PFSK-1 (cell line): Measurements from ENCODE around the gene MSI1.

Experiments
- FOXP2 ChIP-seq: optimal IDR thresholded peaks from 2 replicates; pipeline ENCODE3; 2011; ENCODE audit warnings: borderline replicate concordance, control low read depth, inconsistent platforms; ENCODE audit not compliant: insufficient read depth; ENCODE audit errors: extremely low read length, extremely low read depth
- POLR2AphosphoS5 ChIP-seq: IDR thresholded peaks from 2 replicates; pipeline ENCODE4 v1.6.1; 2012; ENCODE audit warnings: low read depth, mild to moderate bottlenecking, control low read depth, low read length, moderate library complexity
- SIN3A ChIP-seq: IDR thresholded peaks from 2 replicates; pipeline ENCODE4 v1.6.1; 2012; ENCODE audit warnings: mild to moderate bottlenecking, low read length, moderate library complexity, borderline replicate concordance; ENCODE audit not compliant: insufficient read depth
- TAF1 ChIP-seq: IDR thresholded peaks from 2 replicates; pipeline ENCODE4 v1.6.1; 2012; ENCODE audit warnings: low read length, control low read depth, borderline replicate concordance; ENCODE audit not compliant: insufficient read depth
- TF ChIP-seq, protein P1 (sequence below), 2 experiments: IDR thresholded peaks; 2 replicates each; pipeline versions ENCODE4 v1.6.1 to v1.8.0; 2011 to 2012; ENCODE audit warnings: low read depth in 2 of 2, low read length in 2 of 2, control low read depth in 1 of 2, inconsistent platforms in 1 of 2, mild to moderate bottlenecking in 1 of 2, moderate library complexity in 1 of 2; ENCODE audit not compliant: insufficient read depth in 1 of 2

Gene MSI1

GRCh38 chr12:120327593-120327992 lies 41.4 kb downstream of the MSI1 start, which contains the start of gene PLA2G1B:
Gene PLA2G1B, minus strand, starts transcription at chr12:120327779. Its CDS starts 26 bp downstream, at chr12:120327753.
- TF ChIP-seq SIN3A (no peak), POLR2AphosphoS5 (no peak), FOXP2 (no peak), TAF1 (no peak)
- TF ChIP-seq, protein P1, sequence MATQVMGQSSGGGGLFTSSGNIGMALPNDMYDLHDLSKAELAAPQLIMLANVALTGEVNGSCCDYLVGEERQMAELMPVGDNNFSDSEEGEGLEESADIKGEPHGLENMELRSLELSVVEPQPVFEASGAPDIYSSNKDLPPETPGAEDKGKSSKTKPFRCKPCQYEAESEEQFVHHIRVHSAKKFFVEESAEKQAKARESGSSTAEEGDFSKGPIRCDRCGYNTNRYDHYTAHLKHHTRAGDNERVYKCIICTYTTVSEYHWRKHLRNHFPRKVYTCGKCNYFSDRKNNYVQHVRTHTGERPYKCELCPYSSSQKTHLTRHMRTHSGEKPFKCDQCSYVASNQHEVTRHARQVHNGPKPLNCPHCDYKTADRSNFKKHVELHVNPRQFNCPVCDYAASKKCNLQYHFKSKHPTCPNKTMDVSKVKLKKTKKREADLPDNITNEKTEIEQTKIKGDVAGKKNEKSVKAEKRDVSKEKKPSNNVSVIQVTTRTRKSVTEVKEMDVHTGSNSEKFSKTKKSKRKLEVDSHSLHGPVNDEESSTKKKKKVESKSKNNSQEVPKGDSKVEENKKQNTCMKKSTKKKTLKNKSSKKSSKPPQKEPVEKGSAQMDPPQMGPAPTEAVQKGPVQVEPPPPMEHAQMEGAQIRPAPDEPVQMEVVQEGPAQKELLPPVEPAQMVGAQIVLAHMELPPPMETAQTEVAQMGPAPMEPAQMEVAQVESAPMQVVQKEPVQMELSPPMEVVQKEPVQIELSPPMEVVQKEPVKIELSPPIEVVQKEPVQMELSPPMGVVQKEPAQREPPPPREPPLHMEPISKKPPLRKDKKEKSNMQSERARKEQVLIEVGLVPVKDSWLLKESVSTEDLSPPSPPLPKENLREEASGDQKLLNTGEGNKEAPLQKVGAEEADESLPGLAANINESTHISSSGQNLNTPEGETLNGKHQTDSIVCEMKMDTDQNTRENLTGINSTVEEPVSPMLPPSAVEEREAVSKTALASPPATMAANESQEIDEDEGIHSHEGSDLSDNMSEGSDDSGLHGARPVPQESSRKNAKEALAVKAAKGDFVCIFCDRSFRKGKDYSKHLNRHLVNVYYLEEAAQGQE (IDR thresholded peaks at IDR 0.05; ENCODE audit: insufficient read depth in 1 of 2, low read depth in 2 of 2, low read length in 2 of 2), result no peak

- TF ChIP-seq SIN3A (no peak), FOXP2 (no peak), POLR2AphosphoS5 (no peak), TAF1 (no peak)
- TF ChIP-seq, protein P1 (IDR thresholded peaks at IDR 0.05; ENCODE audit: insufficient read depth in 1 of 2, low read depth in 2 of 2, low read length in 2 of 2), result no peak
Measured at GRCh38 chr12:120324841-120325417, 44.0 kb downstream of the MSI1 start.

DNA sequence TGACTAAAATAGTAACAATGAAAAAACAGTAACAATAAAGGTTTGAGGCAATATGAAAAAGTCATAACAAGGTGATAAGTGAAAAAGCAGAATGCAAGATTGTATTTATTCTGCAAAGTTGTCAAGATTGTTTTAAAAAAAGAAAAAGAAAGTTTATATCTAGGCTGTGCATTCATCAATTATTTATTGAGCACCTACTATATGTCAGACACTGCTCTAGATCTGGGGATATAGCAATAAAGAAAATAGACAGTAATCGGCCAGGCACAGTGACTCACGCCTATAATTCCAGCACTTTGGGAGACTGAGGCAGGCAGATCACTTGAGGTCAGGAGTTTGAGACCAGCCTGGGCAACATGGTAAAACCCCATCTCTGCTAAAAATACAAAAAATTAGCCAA lies 45.2 kb downstream of the MSI1 start:
- TF ChIP-seq, protein P1 (IDR thresholded peaks at IDR 0.05; ENCODE audit: insufficient read depth in 1 of 2, low read depth in 2 of 2, low read length in 2 of 2), result no peak
- no peak for TF ChIP-seq POLR2AphosphoS5
- no peak for TF ChIP-seq SIN3A
- TF ChIP-seq TAF1, result no peak
- no peak for TF ChIP-seq FOXP2

DNA sequence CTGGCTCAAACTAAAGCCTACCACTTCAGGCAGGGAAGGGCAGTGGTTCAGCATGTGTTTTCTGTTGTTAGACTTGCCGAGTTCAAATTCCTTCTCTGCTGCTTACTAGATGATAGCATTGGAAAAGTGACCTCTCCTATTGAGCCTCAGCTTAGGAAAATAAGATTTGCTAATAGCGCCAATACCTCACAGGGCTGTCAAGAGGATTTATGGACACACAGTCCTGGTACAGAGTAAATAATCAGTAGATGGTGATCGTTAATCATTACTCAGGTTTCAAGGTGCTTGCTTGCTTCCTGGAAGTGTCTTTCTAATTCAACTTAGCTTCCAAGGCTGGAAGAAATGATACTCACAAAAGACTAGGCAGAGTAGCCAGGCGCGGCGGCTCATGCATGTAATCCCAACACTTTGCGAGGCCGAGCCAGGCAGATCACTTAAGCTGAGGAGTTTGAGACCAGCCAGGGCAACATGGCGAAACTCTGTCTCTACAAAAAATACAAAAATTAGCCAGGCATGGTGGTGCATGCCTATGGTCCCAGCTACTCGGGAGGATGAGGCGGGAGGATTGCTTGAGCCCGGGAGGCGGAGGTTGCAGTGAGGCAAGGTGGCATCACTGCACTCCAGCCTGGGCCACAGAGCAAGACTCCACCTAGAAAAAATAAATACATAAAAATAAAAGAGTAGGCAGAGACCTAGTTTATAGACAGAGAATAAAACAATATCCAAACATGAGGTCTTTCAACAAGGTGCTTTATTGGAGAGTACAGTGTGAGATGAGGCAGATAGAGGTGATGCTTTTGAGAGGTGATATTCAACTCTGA lies 47.4 kb downstream of the MSI1 start:
- TF ChIP-seq TAF1 (no peak), SIN3A (no peak), FOXP2 (no peak), POLR2AphosphoS5 (no peak)
- TF ChIP-seq, protein P1 (IDR thresholded peaks at IDR 0.05; ENCODE audit: insufficient read depth in 1 of 2, low read depth in 2 of 2, low read length in 2 of 2), result no peak
